GM19467 (cell line): ENCODE data around the gene DRD3.
A peak's percentile ranks its signal among the peaks of the same experiment; 100 is the strongest.

Source experiments
- ATAC-seq: cut with Tn5 transposase; IDR thresholded peaks from one replicate; pipeline ENCODE4 v1.9.1; 2021; ENCODE audit warnings: mild to moderate bottlenecking, moderate library complexity; ENCODE audit not compliant: unreplicated experiment

DRD3 gene

GRCh38 chr3:114186501-114186900 lies 7.6 kb upstream of the DRD3 start:
- no peak for ATAC-seq

GRCh38 chr3:114179575-114179974 lies 723 bp upstream of the DRD3 start:
- ATAC-seq: no peak

GRCh38 chr3:114176890-114177289 lies 2.0 kb downstream of the DRD3 start:
- ATAC-seq: no peak

- no peak for ATAC-seq
Measured at GRCh38 chr3:114176487-114176886, 2.4 kb downstream of the DRD3 start.

GRCh38 chr3:114175204-114175987 lies 3.5 kb downstream of the DRD3 start:
- ATAC-seq: no peak

GRCh38 chr3:114171677-114172076 lies 7.2 kb downstream of the DRD3 start:
- no peak for ATAC-seq

GRCh38 chr3:114168150-114168549 lies 10.7 kb downstream of the DRD3 start:
- ATAC-seq: no peak

GRCh38 chr3:114157321-114157720 lies 21.5 kb downstream of the DRD3 start:
- no peak for ATAC-seq

GRCh38 chr3:114155370-114155821 lies 23.5 kb downstream of the DRD3 start:
- ATAC-seq: no peak

- no peak for ATAC-seq
Measured at GRCh38 chr3:114154321-114154821, 24.5 kb downstream of the DRD3 start.

- peak; percentile 91 for ATAC-seq
Measured at GRCh38 chr3:114152519-114153151, 26.2 kb downstream of the DRD3 start.

- ATAC-seq: no peak
Measured at GRCh38 chr3:114151091-114151490, 27.8 kb downstream of the DRD3 start.

- ATAC-seq: no peak
Measured at GRCh38 chr3:114147251-114147650, 31.6 kb downstream of the DRD3 start.

GRCh38 chr3:114144909-114145688 lies 33.8 kb downstream of the DRD3 start:
- ATAC-seq: no peak

- ATAC-seq: no peak
Measured at GRCh38 chr3:114143817-114144216, 35.0 kb downstream of the DRD3 start.

GRCh38 chr3:114139836-114140235 lies 39.0 kb downstream of the DRD3 start:
- ATAC-seq: no peak

GRCh38 chr3:114133947-114134346 lies 44.9 kb downstream of the DRD3 start:
- ATAC-seq: no peak

GRCh38 chr3:114132500-114132899 lies 46.4 kb downstream of the DRD3 start:
- no peak for ATAC-seq

GRCh38 chr3:114128826-114129225 lies 50.0 kb downstream of the DRD3 start:
- ATAC-seq: no peak

GRCh38 chr3:114128231-114128630 lies 50.6 kb downstream of the DRD3 start:
- no peak for ATAC-seq

GRCh38 chr3:114127517-114127916 lies 51.3 kb downstream of the DRD3 start:
- ATAC-seq: no peak
